ENCODE results near the gene KRTAP1-3.
"Not testable (repeated sequence)": the region's sequence is repeated elsewhere in the genome, so short reads cannot be mapped to it uniquely, and the experiment has no call there.

The KRTAP1-3 gene

GRCh38 chr17:41034346-41034935 lies at the start of gene KRTAP1-3:
TSS of gene KRTAP1-3 (minus strand) at chr17:41034874. CDS start at chr17:41034821, 53 bp downstream.
- H3K9me3 ChIP-seq (ENCODE audit: control insufficient read depth, insufficient read depth, low read length); H3K36me3 ChIP-seq (ENCODE audit: insufficient read depth, low read length): not testable (repeated sequence)
- H3K4me1 ChIP-seq (ENCODE audit: insufficient read depth, low read length): peaks cover 12% of the 10 kb centered on the region; the same call in 1 of the 2 replicates

GRCh38 chr17:41084100-41084856 lies 49.6 kb upstream of the KRTAP1-3 start, which contains the start of gene KRTAP4-7:
TSS of gene KRTAP4-7 (plus strand) at chr17:41084150. CDS start at chr17:41084207, 57 bp downstream.
- not testable (repeated sequence) for H3K9ac ChIP-seq (ENCODE audit: low read depth, low read length); H3K9me3 ChIP-seq (ENCODE audit: control insufficient read depth, insufficient read depth, low read length); H3K36me3 ChIP-seq (ENCODE audit: insufficient read depth, low read length); H3K4me1 ChIP-seq (ENCODE audit: insufficient read depth, low read length)

More at GRCh38 chr17:41034346-41034935, at the start of gene KRTAP1-3:
- not testable (repeated sequence) for H3K9ac ChIP-seq (ENCODE audit: low read depth, low read length)

GRCh38 chr17:41083427-41083826 lies 48.8 kb upstream of the KRTAP1-3 start:
- not testable (repeated sequence) for H3K36me3 ChIP-seq (ENCODE audit: insufficient read depth, low read length); H3K9me3 ChIP-seq (ENCODE audit: control insufficient read depth, insufficient read depth, low read length); H3K9ac ChIP-seq (ENCODE audit: low read depth, low read length); H3K4me1 ChIP-seq (ENCODE audit: insufficient read depth, low read length)

GRCh38 chr17:41082626-41083025 lies 48.0 kb upstream of the KRTAP1-3 start:
- no peak overlapping the region for H3K9ac ChIP-seq (ENCODE audit: low read depth, low read length)
- H3K4me1 ChIP-seq (ENCODE audit: insufficient read depth, low read length): no peaks in the 10 kb centered on the region
- no peaks in the 10 kb centered on the region for H3K36me3 ChIP-seq (ENCODE audit: insufficient read depth, low read length)
- no peaks in the 10 kb centered on the region for H3K9me3 ChIP-seq (ENCODE audit: control insufficient read depth, insufficient read depth, low read length)

- no peaks in the 10 kb centered on the region for H3K4me1 ChIP-seq (ENCODE audit: insufficient read depth, low read length)
- H3K9me3 ChIP-seq (ENCODE audit: control insufficient read depth, insufficient read depth, low read length): no peaks in the 10 kb centered on the region
- H3K36me3 ChIP-seq (ENCODE audit: insufficient read depth, low read length): no peaks in the 10 kb centered on the region
- H3K9ac ChIP-seq (ENCODE audit: low read depth, low read length): no peak overlapping the region
Measured at GRCh38 chr17:41076788-41077187, 42.1 kb upstream of the KRTAP1-3 start.

GRCh38 chr17:41073676-41074075 lies 39.0 kb upstream of the KRTAP1-3 start:
- Histone ChIP-seq H3K4me1 (ENCODE audit: insufficient read depth, low read length) (no peaks in the 10 kb centered on the region), H3K9me3 (ENCODE audit: control insufficient read depth, insufficient read depth, low read length) (no peaks in the 10 kb centered on the region), H3K36me3 (ENCODE audit: insufficient read depth, low read length) (no peaks in the 10 kb centered on the region), H3K9ac (ENCODE audit: low read depth, low read length) (no peak overlapping the region)

- no peaks in the 10 kb centered on the region for H3K4me1 ChIP-seq (ENCODE audit: insufficient read depth, low read length)
- no peaks in the 10 kb centered on the region for H3K36me3 ChIP-seq (ENCODE audit: insufficient read depth, low read length)
- no peak overlapping the region for H3K9ac ChIP-seq (ENCODE audit: low read depth, low read length)
- H3K9me3 ChIP-seq (ENCODE audit: control insufficient read depth, insufficient read depth, low read length): no peaks in the 10 kb centered on the region
Measured at GRCh38 chr17:41071606-41072360, 37.1 kb upstream of the KRTAP1-3 start.

- no peaks in the 10 kb centered on the region for H3K9me3 ChIP-seq (ENCODE audit: control insufficient read depth, insufficient read depth, low read length)
- no peak overlapping the region for H3K9ac ChIP-seq (ENCODE audit: low read depth, low read length)
- H3K4me1 ChIP-seq (ENCODE audit: insufficient read depth, low read length): no peaks in the 10 kb centered on the region
- H3K36me3 ChIP-seq (ENCODE audit: insufficient read depth, low read length): no peaks in the 10 kb centered on the region
Measured at GRCh38 chr17:41069031-41069430, 34.4 kb upstream of the KRTAP1-3 start.

- Histone ChIP-seq H3K9me3 (ENCODE audit: control insufficient read depth, insufficient read depth, low read length) (no peaks in the 10 kb centered on the region), H3K36me3 (ENCODE audit: insufficient read depth, low read length) (no peaks in the 10 kb centered on the region), H3K4me1 (ENCODE audit: insufficient read depth, low read length) (no peaks in the 10 kb centered on the region), H3K9ac (ENCODE audit: low read depth, low read length) (no peak overlapping the region)
Measured at GRCh38 chr17:41067281-41067680, 32.6 kb upstream of the KRTAP1-3 start.

- Histone ChIP-seq H3K9ac (ENCODE audit: low read depth, low read length) (no peak within 1 kb of the TSS), H3K9me3 (ENCODE audit: control insufficient read depth, insufficient read depth, low read length) (no peaks in the 10 kb centered on the region), H3K36me3 (ENCODE audit: insufficient read depth, low read length) (no peaks in the 10 kb centered on the region), H3K4me1 (ENCODE audit: insufficient read depth, low read length) (no peaks in the 10 kb centered on the region)
Measured at GRCh38 chr17:41065829-41066624, 31.4 kb upstream of the KRTAP1-3 start, which contains the start of gene KRTAP2-4. TSS of gene KRTAP2-4 (minus strand) at chr17:41065879. CDS start at chr17:41065845, 34 bp downstream.

- H3K4me1 ChIP-seq (ENCODE audit: insufficient read depth, low read length); H3K9ac ChIP-seq (ENCODE audit: low read depth, low read length); H3K36me3 ChIP-seq (ENCODE audit: insufficient read depth, low read length); H3K9me3 ChIP-seq (ENCODE audit: control insufficient read depth, insufficient read depth, low read length): not testable (repeated sequence)
Measured at GRCh38 chr17:41065016-41065689, 30.5 kb upstream of the KRTAP1-3 start.

GRCh38 chr17:41064301-41064700 lies 29.6 kb upstream of the KRTAP1-3 start:
- Histone ChIP-seq H3K9ac (ENCODE audit: low read depth, low read length) (no peak overlapping the region), H3K4me1 (ENCODE audit: insufficient read depth, low read length) (0 out of 2 replicates have a peak, but pooled peaks cover 4% of the 10 kb centered on the region), H3K9me3 (ENCODE audit: control insufficient read depth, insufficient read depth, low read length) (no peaks in the 10 kb centered on the region)

GRCh38 chr17:41063449-41063848 lies 28.8 kb upstream of the KRTAP1-3 start:
- Histone ChIP-seq H3K4me1 (ENCODE audit: insufficient read depth, low read length) (0 out of 2 replicates have a peak, but pooled peaks cover 4% of the 10 kb centered on the region), H3K9ac (ENCODE audit: low read depth, low read length) (no peak overlapping the region), H3K9me3 (ENCODE audit: control insufficient read depth, insufficient read depth, low read length) (no peaks in the 10 kb centered on the region), H3K36me3 (ENCODE audit: insufficient read depth, low read length) (no peaks in the 10 kb centered on the region)

More at GRCh38 chr17:41064301-41064700, 29.6 kb upstream of the KRTAP1-3 start:
- no peaks in the 10 kb centered on the region for H3K36me3 ChIP-seq (ENCODE audit: insufficient read depth, low read length)
